GM18951 (cell line): ENCODE results near the gene DIAPH1.

Experiments
- POLR2A ChIP-seq: IDR thresholded peaks from 4 replicates; pipeline ENCODE4 v1.6.1; 2011; ENCODE audit warnings: mild to moderate bottlenecking; ENCODE audit not compliant: insufficient read length, insufficient read depth; ENCODE audit errors: extremely low read depth
- in situ Hi-C: fragments of 300-500 bp; cut with MboI; formaldehyde crosslinking; loops from one replicate; pipeline ENCODE4 v1.12.0; 2022; ENCODE audit warnings: low sequenced_read_pairs, mixed read lengths, inconsistent platforms; ENCODE audit not compliant: unreplicated experiment

The DIAPH1 gene

GRCh38 chr5:141513627-141514329, 105.0 kb downstream of the DIAPH1 start:
- in situ Hi-C loops = no loop called here
- no peak for TF ChIP-seq POLR2A

GRCh38 chr5:141512911-141513626, 105.7 kb downstream of the DIAPH1 start:
- in situ Hi-C loops = no loop called here
- peak; percentile 13 for TF ChIP-seq POLR2A

- in situ Hi-C loops = no loop called here
- TF ChIP-seq POLR2A = no peak
Measured at GRCh38 chr5:141512390-141512910, 106.3 kb downstream of the DIAPH1 start.

GRCh38 chr5:141511771-141512325, 107.0 kb downstream of the DIAPH1 start:
- no peak for TF ChIP-seq POLR2A
- in situ Hi-C loops = no loop called here

- in situ Hi-C loops = no loop called here
- TF ChIP-seq POLR2A = peak; percentile 44
Measured at GRCh38 chr5:141510850-141511601, 107.8 kb downstream of the DIAPH1 start.

- no peak for TF ChIP-seq POLR2A
- in situ Hi-C loops = no loop called here
Measured at GRCh38 chr5:141510160-141510559, 108.6 kb downstream of the DIAPH1 start.

GRCh38 chr5:141508798-141509611, 109.8 kb downstream of the DIAPH1 start:
- in situ Hi-C loops = no loop called here
- no peak for TF ChIP-seq POLR2A

GRCh38 chr5:141508440-141508797, 110.4 kb downstream of the DIAPH1 start:
- TF ChIP-seq POLR2A = no peak
- in situ Hi-C loops = no loop called here

- TF ChIP-seq POLR2A = no peak
- in situ Hi-C loops = no loop called here
Measured at GRCh38 chr5:141507387-141508091, 111.3 kb downstream of the DIAPH1 start.

- in situ Hi-C loops = no loop called here
Measured at GRCh38 chr5:141506381-141507155, 112.2 kb downstream of the DIAPH1 start.

GRCh38 chr5:141504216-141504615, 114.6 kb downstream of the DIAPH1 start:
- in situ Hi-C loops = no loop called here

More at GRCh38 chr5:141506381-141507155, 112.2 kb downstream of the DIAPH1 start:
- TF ChIP-seq POLR2A = no peak

More at GRCh38 chr5:141504216-141504615, 114.6 kb downstream of the DIAPH1 start:
- no peak for TF ChIP-seq POLR2A
